NK-92 (cell line): ENCODE data around the gene ROR2.

ENCODE experiments used
- DNase-seq: peaks from one replicate; lab custom pipeline; 2025; ENCODE audit not compliant: unreplicated experiment; lab: John Stamatoyannopoulos, UW

ROR2 gene

DNA sequence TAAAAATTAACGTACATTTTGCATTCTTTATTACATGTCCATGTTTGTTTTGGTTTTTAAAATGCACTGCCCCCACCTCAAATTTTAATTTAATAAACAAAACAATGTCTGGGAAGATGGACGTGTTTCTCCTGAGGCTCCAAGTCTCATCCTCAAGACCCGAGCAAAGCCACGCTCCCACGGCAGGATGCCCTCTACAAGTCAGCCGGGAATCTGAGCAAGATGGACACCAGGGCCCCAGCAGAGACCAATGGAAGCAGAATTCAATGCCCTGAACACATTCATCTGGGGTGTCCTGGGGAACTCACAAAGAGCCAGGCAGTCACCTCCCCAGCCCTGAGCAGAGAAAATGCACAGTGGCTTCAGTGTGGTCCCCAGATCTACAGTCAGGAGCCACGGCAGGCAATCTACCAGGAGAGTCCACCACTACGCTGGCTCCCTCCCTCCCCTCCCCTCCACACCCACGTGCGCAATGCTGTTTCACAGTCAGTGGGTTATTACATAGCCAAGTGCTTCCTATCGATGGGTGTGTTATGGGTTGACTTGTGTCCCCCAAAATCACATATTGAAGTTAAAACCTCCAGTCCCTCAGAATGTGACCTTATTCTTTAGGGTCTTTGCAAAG is 129.8 kb downstream of the ROR2 start:
- no peak for DNase-seq

DNA sequence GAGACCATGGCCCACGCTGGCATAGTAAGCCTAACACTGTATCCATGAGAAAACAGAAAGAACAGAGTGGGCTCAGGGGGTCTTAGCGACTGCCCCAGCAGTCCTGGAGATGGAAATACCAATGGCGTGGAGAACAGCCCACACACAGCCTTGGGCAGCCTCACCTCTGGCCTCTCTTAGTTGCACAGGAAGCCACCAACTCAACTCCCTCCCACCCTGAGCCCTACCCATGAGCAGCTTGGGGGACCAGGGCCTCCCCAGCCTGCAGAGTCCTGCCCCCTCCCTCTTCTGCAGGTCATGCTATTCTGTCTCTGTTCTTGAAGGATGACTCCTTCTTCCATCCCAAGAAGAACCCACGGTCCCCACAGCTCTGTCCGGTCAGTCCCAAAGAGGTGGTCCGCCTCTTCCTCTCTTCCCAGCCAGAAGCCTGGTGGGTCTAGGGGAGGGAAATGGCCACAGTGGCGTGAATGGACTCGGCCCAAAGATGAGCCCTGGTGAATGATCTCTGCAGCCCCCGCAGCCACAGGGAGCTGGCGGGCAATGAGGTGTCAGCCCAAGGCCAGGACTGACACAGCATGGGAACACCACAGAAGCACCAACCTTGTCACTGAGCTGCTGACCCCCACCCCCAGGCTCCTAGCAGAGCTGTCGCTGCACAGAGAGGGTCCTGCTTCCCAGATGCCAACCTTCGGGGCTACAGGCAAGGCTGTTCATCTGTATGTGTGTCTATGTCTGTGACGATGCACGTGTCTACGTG is 131.2 kb downstream of the ROR2 start:
- DNase-seq, result no peak

DNA sequence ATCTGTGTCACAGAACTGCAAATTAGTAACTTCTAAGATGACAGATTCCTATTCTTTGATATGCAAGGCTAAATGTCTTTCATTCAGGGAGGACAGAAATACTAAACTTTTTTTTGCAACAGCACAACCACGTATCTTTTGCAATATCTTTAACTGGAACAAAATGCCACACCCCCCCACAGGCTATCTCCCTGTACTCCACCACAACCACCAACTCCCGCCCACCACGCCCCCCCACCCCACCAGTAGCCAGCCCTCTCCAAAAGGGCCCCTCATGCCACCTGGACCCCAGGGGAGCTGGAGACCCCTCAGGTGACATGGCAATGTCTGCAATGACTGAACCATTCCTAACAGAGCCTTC is 131.8 kb downstream of the ROR2 start:
- no peak for DNase-seq

GRCh38 chr9:91817493-91818224 is 132.4 kb downstream of the ROR2 start:
- no peak for DNase-seq

- no peak for DNase-seq
Measured at GRCh38 chr9:91817106-91817492, 132.9 kb downstream of the ROR2 start.

DNA sequence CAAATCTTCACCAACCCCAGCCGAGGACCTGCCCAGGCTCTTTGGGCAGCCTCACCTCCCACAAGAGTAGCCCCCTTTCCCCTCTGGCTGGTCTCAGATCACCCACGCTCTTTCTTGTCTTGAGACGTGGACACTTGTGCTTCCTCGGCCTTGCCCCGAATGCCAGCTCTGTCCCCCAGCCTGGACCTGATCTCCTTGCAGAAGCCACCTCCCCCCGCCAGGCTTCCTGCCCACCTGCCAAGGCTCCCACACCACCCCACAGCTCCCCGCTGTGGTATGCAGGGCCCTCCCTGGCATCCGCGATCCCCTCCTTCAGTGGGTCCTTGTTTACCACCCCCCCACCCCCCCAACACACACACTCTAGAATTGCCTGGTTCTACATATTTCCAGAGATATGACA is 133.7 kb downstream of the ROR2 start:
- no peak for DNase-seq

- no peak for DNase-seq
Measured at GRCh38 chr9:91815896-91816295, 134.1 kb downstream of the ROR2 start.

GRCh38 chr9:91814753-91815152 is 135.3 kb downstream of the ROR2 start:
- no peak for DNase-seq

DNA sequence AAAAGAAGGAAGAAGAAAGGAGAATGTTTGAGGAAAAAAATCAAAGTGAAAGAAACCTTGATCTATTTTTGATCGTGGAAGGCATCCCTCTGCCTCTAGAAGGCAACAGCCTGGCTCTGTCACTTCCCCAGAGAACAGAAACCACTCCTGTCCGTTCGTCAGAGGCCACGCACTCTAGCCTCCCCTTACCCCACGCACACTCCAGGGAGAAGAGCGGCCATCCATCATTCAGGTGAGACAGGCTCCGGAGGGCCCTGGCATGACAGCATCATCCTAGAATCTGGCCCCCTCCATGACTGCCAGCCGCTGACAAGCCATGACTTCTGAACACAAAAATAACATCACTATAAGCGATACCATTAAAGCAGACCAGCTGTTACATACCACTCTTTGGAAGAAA is 135.8 kb downstream of the ROR2 start:
- DNase-seq, result no peak

DNA sequence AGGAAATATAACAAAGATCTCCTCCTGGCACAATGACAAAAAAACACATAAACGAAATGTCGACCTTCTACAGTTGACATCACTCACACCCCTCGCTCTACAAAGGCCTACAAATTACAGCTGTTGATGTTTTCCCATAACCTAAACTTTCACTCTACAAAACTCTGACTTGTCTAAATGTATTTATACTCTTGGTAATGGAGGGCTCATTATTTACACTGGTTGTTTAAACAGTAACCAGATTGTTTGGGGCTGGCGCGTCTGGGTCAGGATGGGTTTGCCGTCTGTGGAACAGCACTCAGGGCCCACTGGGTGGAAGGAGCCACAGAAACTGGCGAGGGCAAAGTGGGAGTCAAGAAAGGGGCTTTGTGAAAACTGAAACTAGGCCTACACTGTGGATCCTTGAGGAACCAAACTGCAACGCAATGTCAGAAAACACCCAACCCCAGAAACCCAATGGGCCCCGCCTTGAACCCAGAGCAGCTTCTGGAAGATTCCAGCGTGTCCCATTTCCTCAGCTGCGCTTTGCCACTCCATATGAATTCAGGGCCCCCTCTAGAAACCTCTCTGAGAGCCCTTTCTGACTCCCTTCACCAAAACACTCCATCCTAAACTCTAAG is 136.7 kb downstream of the ROR2 start:
- DNase-seq, result no peak

DNA sequence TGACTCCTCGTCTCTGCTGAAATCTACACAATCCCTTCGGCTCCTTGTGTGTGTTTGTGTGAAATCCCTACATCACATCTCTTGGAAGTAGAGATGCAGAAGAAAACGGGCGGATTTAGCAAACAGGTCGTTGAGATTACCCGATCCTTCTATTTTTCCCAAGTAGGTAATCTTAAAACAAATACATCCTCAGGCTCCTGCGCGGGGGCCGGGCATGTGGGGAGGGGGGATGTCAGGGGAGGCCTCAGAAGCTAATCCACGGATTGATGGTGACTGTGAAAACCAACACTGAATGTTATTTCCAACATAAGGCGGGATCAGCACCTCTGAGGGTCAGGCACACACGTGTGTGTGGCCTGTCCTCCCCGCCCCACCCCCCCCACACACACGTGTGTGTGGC is 137.8 kb downstream of the ROR2 start:
- no peak for DNase-seq

DNA sequence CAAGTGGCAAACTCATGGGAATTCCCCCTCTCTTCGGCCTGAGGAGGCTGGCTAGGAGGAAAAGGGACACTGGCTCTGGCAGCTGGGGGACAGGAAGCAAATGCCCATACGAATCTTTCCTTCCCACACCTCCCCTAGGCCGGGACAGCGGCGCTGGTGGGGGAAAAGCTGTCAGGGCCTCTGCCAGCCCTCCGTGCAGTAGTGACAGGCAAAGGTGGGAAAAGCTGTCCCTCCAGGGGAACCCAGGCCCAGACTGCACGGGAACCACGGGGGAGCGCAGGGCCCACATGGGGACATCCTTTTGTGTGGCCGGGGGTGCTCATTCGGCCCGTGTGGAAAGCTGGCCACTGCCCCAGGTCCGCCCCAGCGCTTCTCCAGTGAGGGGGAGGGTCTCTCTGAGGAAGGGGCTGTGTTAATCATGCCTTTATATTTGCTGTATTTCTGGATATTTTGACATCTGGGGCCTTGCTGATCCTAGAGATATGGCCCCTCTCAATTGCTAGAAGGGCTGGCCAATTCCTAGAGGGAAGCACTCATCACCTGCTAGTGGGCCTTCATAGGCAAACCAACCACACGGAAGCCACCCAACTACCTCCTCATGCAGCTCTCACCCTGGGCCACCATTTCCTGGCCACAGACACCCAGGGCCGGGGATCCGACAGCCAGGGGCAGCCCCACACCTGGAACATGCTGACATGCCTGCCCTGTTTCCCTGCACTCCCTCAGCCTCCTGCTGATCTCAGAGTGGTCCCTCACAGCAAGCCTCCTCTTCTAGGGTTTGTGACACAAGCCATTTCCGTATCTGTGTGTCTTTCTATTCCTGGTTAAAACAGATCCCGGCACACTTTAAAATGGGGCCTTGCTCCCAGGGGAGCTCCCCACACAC is 138.8 kb downstream of the ROR2 start:
- DNase-seq, result no peak

DNA sequence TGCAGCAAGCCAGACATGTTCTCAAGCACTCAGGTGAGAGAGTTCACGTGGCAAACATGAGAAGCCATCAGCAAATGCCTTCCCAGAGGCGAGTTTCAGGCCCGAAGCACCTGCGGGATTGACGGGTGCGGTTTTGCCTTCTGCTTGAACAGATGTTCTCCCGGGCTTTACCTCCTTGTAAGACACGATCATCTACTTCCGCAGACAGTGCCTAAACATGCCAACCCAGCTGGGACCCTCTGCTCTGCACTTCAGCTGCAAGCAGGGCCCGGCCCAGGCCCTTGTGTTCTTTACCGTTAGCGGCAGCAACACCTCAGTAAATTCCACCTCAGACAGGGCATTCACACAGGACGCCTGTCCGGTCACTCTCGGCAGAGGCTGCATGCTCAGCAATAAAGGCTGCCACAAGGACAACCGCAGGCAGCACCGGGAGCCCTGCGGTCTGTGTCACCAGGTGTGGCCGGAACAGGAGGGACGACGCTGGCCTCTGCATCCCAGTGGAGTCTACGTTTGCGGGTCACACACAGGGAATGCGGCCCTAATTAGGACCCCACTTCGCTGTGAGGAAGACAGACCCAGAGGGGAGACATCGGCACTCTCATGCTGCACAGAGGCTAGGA is 139.6 kb downstream of the ROR2 start:
- no peak for DNase-seq

- DNase-seq, result no peak
Measured at GRCh38 chr9:91809581-91810285, 140.3 kb downstream of the ROR2 start.

DNA sequence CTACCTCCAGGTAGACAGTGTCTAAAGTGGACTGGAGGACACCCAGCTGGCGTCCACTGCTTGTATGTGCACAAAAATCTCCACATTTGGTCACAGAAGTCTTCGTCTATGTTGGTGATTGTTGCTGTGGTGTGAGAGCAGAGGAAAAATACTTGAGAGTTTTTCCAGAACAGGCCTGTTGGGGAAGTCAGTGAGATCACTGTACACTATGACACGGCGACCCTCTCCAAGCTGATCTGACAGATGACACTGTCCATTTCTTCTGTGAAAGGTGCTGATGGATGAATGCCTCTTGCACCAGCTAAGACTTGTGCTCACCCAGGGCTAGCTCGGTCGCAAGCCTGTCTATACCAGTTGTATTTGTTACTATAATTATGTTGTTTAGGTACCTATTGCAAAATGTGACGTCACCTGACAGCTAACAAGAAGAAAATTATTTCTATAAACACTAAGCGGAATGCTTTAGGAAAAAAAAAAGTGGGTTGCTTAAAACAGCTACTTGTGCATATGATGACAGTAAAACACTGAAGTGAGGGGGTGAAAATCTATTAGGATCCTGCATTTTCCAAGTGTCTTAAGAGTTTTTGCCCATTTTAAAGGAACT is 142.3 kb downstream of the ROR2 start:
- DNase-seq, result no peak

- no peak for DNase-seq
Measured at GRCh38 chr9:91805031-91805430, 145.0 kb downstream of the ROR2 start.

DNA sequence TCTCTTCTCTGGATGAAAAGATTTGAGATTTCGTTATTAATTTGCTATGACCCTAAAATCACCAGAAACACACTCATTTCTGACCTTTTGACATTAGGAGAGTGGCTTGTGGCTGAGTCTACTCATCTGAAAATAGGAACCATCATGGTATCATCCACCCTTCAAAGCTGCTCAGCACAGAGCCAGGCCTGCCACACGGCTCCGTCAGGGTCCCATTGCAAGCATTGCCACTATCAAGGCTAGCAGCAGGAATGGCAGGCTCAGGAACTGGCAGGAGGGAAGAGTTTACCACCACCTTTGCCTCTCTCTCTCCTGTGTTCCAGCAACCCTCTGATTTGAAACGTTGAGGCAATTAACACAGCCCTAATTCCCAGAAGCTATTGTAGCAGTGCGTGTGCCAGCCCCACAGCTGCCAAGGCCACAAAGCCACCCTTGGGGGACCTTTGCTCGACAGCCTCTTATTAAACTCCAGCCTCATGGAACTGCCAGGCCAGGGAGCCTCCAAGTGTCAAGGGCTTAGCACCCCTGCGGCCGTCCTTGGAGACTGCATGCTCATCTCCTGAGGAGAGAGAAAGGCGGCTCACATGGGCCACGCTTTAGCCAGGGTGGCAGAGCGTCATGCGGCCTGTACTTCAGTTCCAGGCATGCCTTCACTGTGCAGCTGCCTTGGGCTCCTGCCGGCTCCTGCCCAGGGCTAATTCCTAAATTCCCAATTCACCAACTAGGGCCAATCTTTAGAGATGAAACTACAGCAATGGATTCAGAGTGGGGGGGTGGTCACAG is 145.9 kb downstream of the ROR2 start:
- DNase-seq, result no peak

DNA sequence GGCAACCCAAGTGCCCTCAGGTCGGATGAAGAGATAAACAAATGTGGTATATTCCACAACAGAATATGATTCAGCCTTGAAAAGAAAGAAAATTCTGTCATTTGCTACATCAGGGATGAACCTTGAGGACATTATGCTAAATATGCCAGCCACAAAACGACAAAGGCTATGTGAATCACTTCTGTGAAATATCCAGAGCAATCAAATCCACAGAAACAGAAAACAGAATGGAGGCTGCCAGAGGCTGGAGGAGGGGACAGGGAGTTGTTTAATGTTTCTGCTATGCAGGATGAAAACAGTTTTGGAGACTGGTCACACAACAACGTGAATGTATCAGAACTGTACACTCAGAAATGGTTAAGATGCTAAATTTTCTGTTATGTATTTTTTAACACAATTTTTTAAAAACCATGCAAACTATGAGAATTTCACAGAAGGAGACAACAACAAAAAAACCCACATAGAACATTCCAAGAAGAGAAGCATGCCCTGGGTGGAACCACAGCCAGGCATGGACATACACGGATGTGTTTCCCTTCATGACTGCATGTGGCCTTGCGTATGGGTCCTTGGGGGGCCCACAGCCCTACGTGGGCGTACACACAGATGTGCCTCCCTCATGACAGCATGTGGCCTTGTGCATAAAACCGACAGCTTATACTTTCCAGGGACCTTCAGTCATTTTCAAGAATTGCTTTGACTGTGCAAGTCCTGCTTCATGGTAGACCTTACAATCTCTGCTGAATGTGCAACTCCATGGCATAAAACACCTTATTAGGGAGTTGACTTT is 146.7 kb downstream of the ROR2 start:
- no peak for DNase-seq
